A673 (cell line): ENCODE results near the gene MNAT1. TPM values are rescaled to one million over a fixed set of nuclear protein-coding genes. Genes with fewer than 3 reads are reported as not detected.

Experiments used
- BruUV-seq: library from RNA; stranded (reverse); fragments of 400-500 nt; replicated peaks from 2 replicates; lab custom pipeline; 2021; lab: Mats Ljungman, UMichigan
- CTCF ChIA-PET: fragments of 300-600 bp; sonication (Branson Sonifier 250); formaldehyde crosslinking; loops from one replicate; lab custom pipeline; 2022; ENCODE audit warnings: antibody characterized with exemption; lab: Charles Lee
- POLR2A ChIA-PET: fragments of 300-600 bp; sonication (Branson Sonifier 250); formaldehyde crosslinking; loops from one replicate; lab custom pipeline; 2022; ENCODE audit warnings: antibody characterized with exemption; ENCODE audit not compliant: low non-redundant PET; lab: Charles Lee
- DNase-seq: peaks from one replicate; pipeline ENCODE4 v3.0.0-alpha.2; 2015; ENCODE audit warnings: low spot score
- H3K27ac ChIP-seq: fragments of 200-600 bp; sonication (generic); 2 replicates; pipeline ENCODE4 v1.5.1; 2016; ENCODE audit warnings: mixed run types, low read depth, mild to moderate bottlenecking, mixed read lengths, antibody characterized with exemption, low read length; ENCODE audit not compliant: poor library complexity, severe bottlenecking
- H3K27me3 ChIP-seq: fragments of 200-600 bp; sonication (generic); replicated peaks from 2 replicates; pipeline ENCODE4 v1.6.1; 2017; ENCODE audit warnings: mixed run types, low read depth, mild to moderate bottlenecking, mixed read lengths, antibody characterized with exemption, low read length; ENCODE audit not compliant: insufficient read depth, poor library complexity
- H3K36me3 ChIP-seq: fragments of 200-600 bp; sonication (generic); 2 replicates; pipeline ENCODE4 v1.6.1; 2016; ENCODE audit warnings: mixed run types, mild to moderate bottlenecking, mixed read lengths, antibody characterized with exemption, low read length; ENCODE audit not compliant: insufficient read depth, poor library complexity, severe bottlenecking
- H3K4me1 ChIP-seq: fragments of 200-600 bp; sonication (generic); 2 replicates; pipeline ENCODE4 v1.6.1; 2017; ENCODE audit warnings: mixed run types, mild to moderate bottlenecking, mixed read lengths, antibody characterized with exemption, low read length; ENCODE audit not compliant: insufficient read depth, poor library complexity, severe bottlenecking
- H3K4me3 ChIP-seq: fragments of 200-600 bp; sonication (generic); 2 replicates; pipeline ENCODE4 v1.5.1; 2016; ENCODE audit warnings: low read depth, mixed run types, mild to moderate bottlenecking, mixed read lengths, low read length; ENCODE audit not compliant: poor library complexity, severe bottlenecking
- H3K9me3 ChIP-seq: fragments of 200-600 bp; sonication (generic); 2 replicates; pipeline ENCODE4 v1.6.1; 2016; ENCODE audit warnings: mixed run types, low read depth, mild to moderate bottlenecking, mixed read lengths, antibody characterized with exemption, low read length; ENCODE audit not compliant: poor library complexity, severe bottlenecking
- CTCF ChIP-seq: fragments of 300-800, 200-600 bp; sonication (generic); conservative IDR thresholded peaks from 2 replicates; pipeline ENCODE4 v1.5.1; 2017; ENCODE audit warnings: low read depth, mild to moderate bottlenecking, antibody characterized with exemption, low read length, moderate library complexity, mixed read lengths
- EZH2 ChIP-seq: fragments of 200-600 bp; sonication (generic); IDR thresholded peaks from 2 replicates; pipeline ENCODE4 v1.6.1; 2017; ENCODE audit warnings: borderline replicate concordance, low read depth, mild to moderate bottlenecking, mixed read lengths, antibody characterized with exemption, low read length; ENCODE audit not compliant: poor library complexity, severe bottlenecking
- intact Hi-C: fragments of 100-400 bp; cut with micrococcal nuclease; formaldehyde crosslinking; loops from one replicate; pipeline ENCODE4 v1.10.0; 2022; ENCODE audit not compliant: unreplicated experiment
- total RNA-seq: library from RNA; stranded (reverse); gene quantifications from 2 replicates; pipeline ENCODE4 v1.2.3, GENCODE V29; 2021

Gene MNAT1
- total RNA-seq, 1 experiment from 2014 or later = 70.9 TPM

DNA sequence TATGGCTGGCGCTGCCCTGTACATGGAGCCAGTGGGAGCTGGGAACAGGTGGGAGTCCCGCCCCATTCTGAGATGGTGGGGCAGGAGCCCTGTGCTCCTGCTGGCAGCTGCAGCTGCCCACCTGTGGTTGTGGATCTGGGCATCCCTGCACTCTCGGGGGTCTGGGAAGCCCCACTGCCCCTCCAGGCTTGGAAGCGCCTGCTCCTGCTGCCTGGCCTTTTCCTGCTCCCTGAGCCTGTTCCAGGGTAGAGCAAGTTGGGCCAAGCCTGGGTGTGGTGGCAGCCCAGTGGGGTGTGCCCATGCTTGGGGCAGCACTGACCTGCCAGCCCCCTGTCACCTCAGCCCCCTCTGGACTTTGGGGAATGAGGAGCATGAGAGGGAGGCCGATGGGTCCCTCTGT, 104.0 kb downstream of the MNAT1 start:
- intact Hi-C loops = loop anchor here (5.0 kb wide), 1 partner anchor 414 kb away; no protein-coding TSS in a partner anchor
- Histone ChIP-seq H3K9me3 (peaks cover 7% of the 10 kb centered on the region), H3K4me1 (peaks cover 9% of the 10 kb centered on the region), H3K27me3 (no peaks in the 10 kb centered on the region), H3K4me3 (no peak overlapping the region), H3K27ac (no peak overlapping the region), H3K36me3 (peaks cover 9% of the 10 kb centered on the region)
- no TSS peak for BruUV-seq
- DNase-seq = no peak
- ChIA-PET POLR2A (no interaction called here), CTCF (no interaction called here)
- TF ChIP-seq CTCF (no peak), EZH2 (no peak)

GRCh38 chr14:60839057-60839456, 104.5 kb downstream of the MNAT1 start:
- POLR2A ChIA-PET = no interaction called here
- peaks cover 9% of the 10 kb centered on the region for H3K4me1 ChIP-seq
- BruUV-seq = no TSS peak
- peaks cover 9% of the 10 kb centered on the region for H3K36me3 ChIP-seq
- H3K9me3 ChIP-seq = peaks cover 7% of the 10 kb centered on the region
- DNase-seq = no peak
- TF ChIP-seq EZH2 = no peak
- H3K27ac ChIP-seq = no peak overlapping the region
- intact Hi-C loops = loop anchor here (5.0 kb wide), 1 partner anchor 413 kb away; no protein-coding TSS in a partner anchor
- CTCF ChIA-PET = no interaction called here
- no peaks in the 10 kb centered on the region for H3K27me3 ChIP-seq
- H3K4me3 ChIP-seq = no peak overlapping the region

DNA sequence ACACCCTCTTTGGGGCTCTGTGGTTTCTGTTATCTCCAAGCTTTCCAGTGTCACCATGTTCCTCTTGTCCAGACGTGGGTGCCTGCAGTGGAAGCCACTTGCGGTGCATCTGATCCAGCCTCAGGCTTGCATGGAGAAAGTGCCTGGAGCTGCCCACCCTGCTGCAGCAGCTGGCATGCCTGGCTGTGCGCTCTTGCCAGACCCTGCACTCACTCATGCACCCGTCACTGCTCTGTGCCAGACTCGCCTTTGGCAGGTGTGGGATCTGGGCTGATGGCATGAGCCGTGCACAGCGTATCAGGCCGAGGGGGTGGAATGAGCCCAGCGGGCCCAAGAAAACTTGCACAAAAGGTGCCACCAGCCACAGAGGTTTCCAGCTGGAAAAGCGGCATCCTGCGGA, 105.1 kb downstream of the MNAT1 start:
- ChIA-PET POLR2A (no interaction called here), CTCF (no interaction called here)
- Histone ChIP-seq H3K9me3 (peaks cover 7% of the 10 kb centered on the region), H3K36me3 (peaks cover 9% of the 10 kb centered on the region), H3K4me3 (no peak overlapping the region), H3K27ac (no peak overlapping the region), H3K27me3 (no peaks in the 10 kb centered on the region), H3K4me1 (peaks cover 9% of the 10 kb centered on the region)
- TF ChIP-seq EZH2 (no peak), CTCF (no peak)
- no TSS peak for BruUV-seq
- DNase-seq = no peak
- intact Hi-C loops = loop anchor here (5.0 kb wide), 1 partner anchor 413 kb away; no protein-coding TSS in a partner anchor

GRCh38 chr14:60840313-60840712, 105.8 kb downstream of the MNAT1 start:
- Histone ChIP-seq H3K36me3 (peaks cover 9% of the 10 kb centered on the region), H3K4me1 (peaks cover 5% of the 10 kb centered on the region), H3K27me3 (no peaks in the 10 kb centered on the region), H3K4me3 (no peak overlapping the region), H3K9me3 (peaks cover 7% of the 10 kb centered on the region), H3K27ac (no peak overlapping the region)
- BruUV-seq = no TSS peak
- TF ChIP-seq CTCF (no peak), EZH2 (no peak)
- DNase-seq = no peak
- intact Hi-C loops = no loop called here
- ChIA-PET POLR2A (no interaction called here), CTCF (no interaction called here)
